ENCODE data around the gene ITGA11. TPM values are rescaled to one million over a fixed set of nuclear protein-coding genes. Genes with fewer than 3 reads are reported as not detected.

The ITGA11 gene
- total RNA-seq, 1 experiment from 2014 or later: not detected

DNA sequence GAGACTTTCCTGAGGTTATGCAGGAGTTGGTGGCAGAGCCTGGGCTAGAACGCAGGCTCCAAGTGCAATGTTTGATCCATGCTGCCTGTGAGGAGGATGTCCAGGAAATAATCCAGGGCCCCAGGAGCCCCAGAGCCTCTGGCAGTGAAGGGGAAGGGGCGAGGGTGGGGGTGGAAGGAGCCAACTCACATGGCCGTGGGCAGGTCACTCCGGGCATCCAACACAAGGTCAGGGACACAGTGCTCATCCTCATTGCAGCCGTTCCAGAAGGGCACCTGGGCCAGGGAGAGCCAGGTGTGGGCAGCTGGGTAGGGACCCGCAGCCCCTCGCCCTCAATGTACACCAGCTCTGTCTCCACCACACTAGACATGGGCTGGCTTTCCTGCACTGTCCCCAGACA lies 110.7 kb downstream of the ITGA11 start:
- H3K27me3 ChIP-seq (ENCODE audit: low read length): no peaks in the 10 kb centered on the region
- DNase-seq: no peak
- no peaks in the 10 kb centered on the region for H3K36me3 ChIP-seq (ENCODE audit: low read depth, low read length)
- no peak overlapping the region for H3K9ac ChIP-seq (ENCODE audit: low read length)
- no peak for TF ChIP-seq EZH2 (IDR thresholded peaks at IDR 0.05; ENCODE audit: low read length, unreplicated experiment)
- TF ChIP-seq, protein P1, sequence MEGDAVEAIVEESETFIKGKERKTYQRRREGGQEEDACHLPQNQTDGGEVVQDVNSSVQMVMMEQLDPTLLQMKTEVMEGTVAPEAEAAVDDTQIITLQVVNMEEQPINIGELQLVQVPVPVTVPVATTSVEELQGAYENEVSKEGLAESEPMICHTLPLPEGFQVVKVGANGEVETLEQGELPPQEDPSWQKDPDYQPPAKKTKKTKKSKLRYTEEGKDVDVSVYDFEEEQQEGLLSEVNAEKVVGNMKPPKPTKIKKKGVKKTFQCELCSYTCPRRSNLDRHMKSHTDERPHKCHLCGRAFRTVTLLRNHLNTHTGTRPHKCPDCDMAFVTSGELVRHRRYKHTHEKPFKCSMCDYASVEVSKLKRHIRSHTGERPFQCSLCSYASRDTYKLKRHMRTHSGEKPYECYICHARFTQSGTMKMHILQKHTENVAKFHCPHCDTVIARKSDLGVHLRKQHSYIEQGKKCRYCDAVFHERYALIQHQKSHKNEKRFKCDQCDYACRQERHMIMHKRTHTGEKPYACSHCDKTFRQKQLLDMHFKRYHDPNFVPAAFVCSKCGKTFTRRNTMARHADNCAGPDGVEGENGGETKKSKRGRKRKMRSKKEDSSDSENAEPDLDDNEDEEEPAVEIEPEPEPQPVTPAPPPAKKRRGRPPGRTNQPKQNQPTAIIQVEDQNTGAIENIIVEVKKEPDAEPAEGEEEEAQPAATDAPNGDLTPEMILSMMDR (conservative IDR thresholded peaks at IDR 0.05; ENCODE audit: low read depth, low read length): no peak
- no peaks in the 10 kb centered on the region for H3K4me1 ChIP-seq (ENCODE audit: insufficient read depth, low read length)
- no TSS peak for BruUV-seq (replicated peaks)
- H3F3A ChIP-seq (ENCODE audit: low read length, unreplicated experiment): no peaks in the 10 kb centered on the region
- no peaks in the 10 kb centered on the region for H4K20me1 ChIP-seq (ENCODE audit: low read length)
- ChIA-PET CTCF (no interaction called here), POLR2A (ENCODE audit: unreplicated experiment) (interaction anchor here (0.5 kb wide), 1 partner anchor 1775 kb away, joined by 3 read pairs; no protein-coding TSS in a partner anchor)
- no peak for ATAC-seq
- intact Hi-C loops (cut with micrococcal nuclease): no loop called here
- H3K9me2 ChIP-seq (replicated peaks; ENCODE audit: low read length): no peaks in the 10 kb centered on the region
- H3K4me2 ChIP-seq (ENCODE audit: low read length): no peak overlapping the region
- H3K9me3 ChIP-seq (ENCODE audit: low read length): no peaks in the 10 kb centered on the region
- no peak overlapping the region for H3K4me3 ChIP-seq (ENCODE audit: low read length)
- no peak overlapping the region for H2AFZ ChIP-seq (ENCODE audit: low read length)
- H3K79me2 ChIP-seq (ENCODE audit: low read length): no peaks in the 10 kb centered on the region
- no peak overlapping the region for H3K27ac ChIP-seq (ENCODE audit: low read length)

DNA sequence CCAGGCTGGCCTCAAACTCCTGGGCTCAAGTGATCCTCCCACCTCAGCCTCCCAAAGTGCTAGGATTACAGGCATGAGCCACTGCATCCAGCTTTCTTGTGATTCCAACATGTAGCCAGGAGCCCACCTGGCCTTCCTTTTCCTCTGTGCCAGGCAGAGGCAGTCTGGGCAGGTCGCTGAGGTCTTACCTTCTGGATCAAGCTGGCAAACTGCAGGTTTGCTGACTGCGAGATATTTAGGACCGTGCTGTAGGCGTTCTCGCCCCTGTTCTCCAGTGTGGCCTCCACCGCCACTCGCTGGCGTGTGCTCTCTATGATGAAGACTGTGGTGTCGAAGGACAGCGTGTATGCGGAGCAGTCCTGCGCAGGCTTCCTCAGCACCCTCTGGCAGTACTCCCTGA lies 112.0 kb downstream of the ITGA11 start:
- DNase-seq: no peak
- no peak overlapping the region for H3K4me2 ChIP-seq (ENCODE audit: low read length)
- no peak overlapping the region for H2AFZ ChIP-seq (ENCODE audit: low read length)
- H3K9me2 ChIP-seq (replicated peaks; ENCODE audit: low read length): no peaks in the 10 kb centered on the region
- no peaks in the 10 kb centered on the region for H3F3A ChIP-seq (ENCODE audit: low read length, unreplicated experiment)
- H3K27ac ChIP-seq (ENCODE audit: low read length): no peak overlapping the region
- no peaks in the 10 kb centered on the region for H3K9me3 ChIP-seq (ENCODE audit: low read length)
- no peaks in the 10 kb centered on the region for H3K27me3 ChIP-seq (ENCODE audit: low read length)
- CTCF ChIA-PET: no interaction called here
- H3K9ac ChIP-seq (ENCODE audit: low read length): no peak overlapping the region
- BruUV-seq (replicated peaks): no TSS peak
- no peaks in the 10 kb centered on the region for H3K79me2 ChIP-seq (ENCODE audit: low read length)
- no peaks in the 10 kb centered on the region for H3K36me3 ChIP-seq (ENCODE audit: low read depth, low read length)
- POLR2A ChIA-PET (ENCODE audit: unreplicated experiment): no interaction called here
- H3K4me1 ChIP-seq (ENCODE audit: insufficient read depth, low read length): no peaks in the 10 kb centered on the region
- no peak for TF ChIP-seq EZH2phosphoT487 (IDR thresholded peaks at IDR 0.05; ENCODE audit: borderline replicate concordance, low read length)
- no peak for TF ChIP-seq EZH2 (IDR thresholded peaks at IDR 0.05; ENCODE audit: low read length, unreplicated experiment)
- TF ChIP-seq, protein P1 (conservative IDR thresholded peaks at IDR 0.05; ENCODE audit: low read depth, low read length): no peak
- no peak overlapping the region for H3K4me3 ChIP-seq (ENCODE audit: low read length)
- intact Hi-C loops (cut with micrococcal nuclease): no loop called here
- no peaks in the 10 kb centered on the region for H4K20me1 ChIP-seq (ENCODE audit: low read length)
- ATAC-seq: no peak

DNA sequence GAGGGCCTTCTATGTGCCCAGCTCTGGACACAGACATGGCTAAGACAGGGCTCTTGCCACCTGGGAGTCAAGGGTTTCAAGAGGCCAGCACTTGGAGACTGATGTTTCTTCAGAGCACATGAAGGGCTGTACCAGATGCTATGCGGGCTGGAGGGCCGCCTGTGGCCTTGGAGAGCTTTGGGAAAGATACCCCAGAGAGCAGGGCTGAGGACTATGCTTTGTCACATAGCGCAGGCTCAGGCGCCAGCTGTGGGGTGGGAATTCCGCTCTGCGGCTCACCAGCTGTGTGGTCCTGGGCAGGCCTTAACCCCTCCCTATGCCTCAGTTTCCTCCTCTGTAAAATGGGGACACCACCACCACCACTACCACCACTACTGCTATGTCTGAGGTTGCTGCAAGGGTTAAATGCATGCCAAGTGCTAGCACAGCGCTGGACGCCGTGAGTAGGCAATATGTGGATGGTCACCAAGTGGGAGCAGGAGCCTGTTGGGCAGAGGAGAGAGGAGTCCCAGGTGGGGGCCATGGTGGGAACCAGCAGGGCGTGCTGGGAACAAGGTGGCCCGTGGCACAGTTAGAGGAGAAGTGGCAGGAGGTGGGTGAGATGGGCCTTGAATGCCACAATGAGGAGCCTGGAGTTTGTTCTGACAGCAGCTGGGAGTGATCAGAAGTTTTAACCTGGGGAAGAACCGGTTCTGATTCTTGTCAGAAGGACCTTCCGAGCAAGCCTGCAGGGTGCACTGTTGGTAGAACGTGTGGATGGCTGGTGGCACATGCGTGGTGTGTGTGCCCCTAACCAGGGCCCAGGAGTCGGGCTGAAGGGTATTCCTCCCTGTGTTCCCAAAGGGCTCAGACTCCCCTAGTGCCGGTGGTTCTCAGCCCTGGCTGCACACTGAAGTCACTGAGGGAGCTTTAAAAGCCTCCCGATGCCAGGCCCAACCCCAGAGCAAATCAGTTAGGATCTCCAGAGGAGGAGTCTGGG lies 112.7 kb downstream of the ITGA11 start:
- no peaks in the 10 kb centered on the region for H3F3A ChIP-seq (ENCODE audit: low read length, unreplicated experiment)
- no peaks in the 10 kb centered on the region for H3K9me2 ChIP-seq (replicated peaks; ENCODE audit: low read length)
- H3K9ac ChIP-seq (ENCODE audit: low read length): no peak overlapping the region
- CTCF ChIA-PET: no interaction called here
- no TSS peak for BruUV-seq (replicated peaks)
- no peaks in the 10 kb centered on the region for H3K27me3 ChIP-seq (ENCODE audit: low read length)
- no peaks in the 10 kb centered on the region for H4K20me1 ChIP-seq (ENCODE audit: low read length)
- H3K4me3 ChIP-seq (ENCODE audit: low read length): no peak overlapping the region
- H3K4me1 ChIP-seq (ENCODE audit: insufficient read depth, low read length): no peaks in the 10 kb centered on the region
- POLR2A ChIA-PET (ENCODE audit: unreplicated experiment): no interaction called here
- no peaks in the 10 kb centered on the region for H3K36me3 ChIP-seq (ENCODE audit: low read depth, low read length)
- no peak for TF ChIP-seq EZH2 (IDR thresholded peaks at IDR 0.05; ENCODE audit: low read length, unreplicated experiment)
- no peak for TF ChIP-seq EZH2phosphoT487 (IDR thresholded peaks at IDR 0.05; ENCODE audit: borderline replicate concordance, low read length)
- TF ChIP-seq, protein P1 (conservative IDR thresholded peaks at IDR 0.05; ENCODE audit: low read depth, low read length): no peak
- DNase-seq (no peak), ATAC-seq (no peak)
- no peak overlapping the region for H3K27ac ChIP-seq (ENCODE audit: low read length)
- H3K4me2 ChIP-seq (ENCODE audit: low read length): no peak overlapping the region
- no peaks in the 10 kb centered on the region for H3K79me2 ChIP-seq (ENCODE audit: low read length)
- intact Hi-C loops (cut with micrococcal nuclease): no loop called here
- no peak overlapping the region for H2AFZ ChIP-seq (ENCODE audit: low read length)
- no peaks in the 10 kb centered on the region for H3K9me3 ChIP-seq (ENCODE audit: low read length)

Measured in PC-3 (cell line).